Right atrium auricular region (tissue), 2 donors: ENCODE data around the gene ADSS1. TPM values are rescaled to one million over a fixed set of nuclear protein-coding genes. Genes with fewer than 3 reads are reported as not detected.

ENCODE experiments used
- DNase-seq: peaks from one replicate; pipeline ENCODE4 v3.0.0-alpha.2; 2019; ENCODE audit warnings: low spot score
- H3K27ac ChIP-seq, 2 donors: fragments of 200-600 bp; sonication (generic); 1 replicate in 1 of 2; 2 replicates in 1 of 2; pipeline ENCODE4 v1.5.1; 2016 to 2019
- H3K27me3 ChIP-seq, 2 donors: fragments of 200-600 bp; sonication (generic); one replicate each; pipeline versions ENCODE4 v1.5.1 to v1.6.0; 2017 to 2019
- H3K36me3 ChIP-seq: fragments of 200-600 bp; sonication (generic); one replicate; pipeline ENCODE4 v1.5.1; 2016
- H3K4me1 ChIP-seq, 2 donors: fragments of 200-600 bp; sonication (generic); one replicate each; pipeline versions ENCODE4 v1.5.1 to v1.6.0; 2017 to 2019
- H3K4me3 ChIP-seq, 2 donors: fragments of 200-600 bp; sonication (generic); 1 replicate in 1 of 2; 2 replicates in 1 of 2; pipeline ENCODE4 v1.5.1; 2017 to 2019; ENCODE audit warnings: mild to moderate bottlenecking in 1 of 2, moderate library complexity in 1 of 2
- H3K9me3 ChIP-seq, 2 donors: fragments of 200-600 bp; sonication (generic); one replicate each; pipeline ENCODE4 v1.5.1; 2019
- total RNA-seq, 2 donors: library from RNA; depleted of rRNA; stranded (reverse); fragments of >200 nt; gene quantifications; one replicate each; pipeline ENCODE4 v1.1.0, GENCODE V29; 2016
- TF ChIP-seq, protein P1 (sequence below), 2 donors: fragments of 200-600 bp; sonication (generic); IDR thresholded peaks; one replicate each; pipeline ENCODE4 v1.5.1; 2019; ENCODE audit warnings: antibody characterized with exemption in 2 of 2

ADSS1 gene
- total RNA-seq, 2 donors from 2014 or later = 113 to 158 TPM

- peak overlapping the region; percentile 73 to 84 for H3K27ac ChIP-seq
- DNase-seq = no peak
- H3K27me3 ChIP-seq = no peaks in the 10 kb centered on the region
- H3K4me1 ChIP-seq = peaks cover 0 to 65% of the 10 kb centered on the region in 2 donors
- peak overlapping the region in 1 of 2 donors; percentile 34 for H3K4me3 ChIP-seq
- TF ChIP-seq, protein P1, sequence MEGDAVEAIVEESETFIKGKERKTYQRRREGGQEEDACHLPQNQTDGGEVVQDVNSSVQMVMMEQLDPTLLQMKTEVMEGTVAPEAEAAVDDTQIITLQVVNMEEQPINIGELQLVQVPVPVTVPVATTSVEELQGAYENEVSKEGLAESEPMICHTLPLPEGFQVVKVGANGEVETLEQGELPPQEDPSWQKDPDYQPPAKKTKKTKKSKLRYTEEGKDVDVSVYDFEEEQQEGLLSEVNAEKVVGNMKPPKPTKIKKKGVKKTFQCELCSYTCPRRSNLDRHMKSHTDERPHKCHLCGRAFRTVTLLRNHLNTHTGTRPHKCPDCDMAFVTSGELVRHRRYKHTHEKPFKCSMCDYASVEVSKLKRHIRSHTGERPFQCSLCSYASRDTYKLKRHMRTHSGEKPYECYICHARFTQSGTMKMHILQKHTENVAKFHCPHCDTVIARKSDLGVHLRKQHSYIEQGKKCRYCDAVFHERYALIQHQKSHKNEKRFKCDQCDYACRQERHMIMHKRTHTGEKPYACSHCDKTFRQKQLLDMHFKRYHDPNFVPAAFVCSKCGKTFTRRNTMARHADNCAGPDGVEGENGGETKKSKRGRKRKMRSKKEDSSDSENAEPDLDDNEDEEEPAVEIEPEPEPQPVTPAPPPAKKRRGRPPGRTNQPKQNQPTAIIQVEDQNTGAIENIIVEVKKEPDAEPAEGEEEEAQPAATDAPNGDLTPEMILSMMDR (IDR thresholded peaks at IDR 0.05) = no peak
- no peaks in the 10 kb centered on the region for H3K9me3 ChIP-seq
- no peaks in the 10 kb centered on the region for H3K36me3 ChIP-seq
Observed at GRCh38 chr14:104682107-104682593, 41.9 kb upstream of the ADSS1 start.

DNA sequence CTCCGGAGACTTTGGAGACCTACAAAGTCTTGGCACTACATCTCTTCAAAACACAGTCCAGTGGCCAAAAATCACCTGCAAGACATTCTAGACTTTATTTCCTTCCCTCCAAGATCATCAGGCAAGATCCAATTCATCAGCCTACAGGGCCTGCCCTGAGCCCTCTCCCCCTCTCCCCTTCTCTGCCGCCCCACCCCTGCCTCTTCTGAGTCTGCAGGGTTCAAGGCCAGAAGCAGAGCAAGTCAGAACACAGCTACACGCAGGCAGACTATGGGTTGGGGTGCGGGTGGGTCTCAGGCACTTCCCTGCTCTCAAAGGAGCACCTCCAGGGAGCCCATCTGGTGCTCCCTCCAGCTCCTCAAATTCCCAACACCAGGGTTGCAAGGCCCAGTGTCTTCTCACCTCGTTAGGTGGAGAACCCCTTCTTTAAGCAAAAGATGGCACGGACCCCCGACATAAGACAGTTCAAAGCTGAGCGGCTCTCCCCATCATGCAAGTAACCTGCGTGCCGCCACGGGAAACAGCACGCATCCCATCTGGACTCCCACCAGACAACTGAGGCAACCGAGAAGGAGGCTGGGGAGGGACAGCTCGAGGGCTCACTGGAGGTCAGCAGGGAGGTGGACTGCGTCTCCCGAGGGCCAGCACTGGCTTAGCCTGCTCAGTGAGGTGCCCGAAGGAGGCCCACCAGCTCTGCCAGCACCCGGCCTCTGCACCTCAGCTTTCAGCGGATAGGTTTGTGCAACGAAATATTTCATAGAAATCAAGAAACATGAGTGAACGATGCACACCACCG is 40.2 kb upstream of the ADSS1 start:
- no peak for DNase-seq
- Histone ChIP-seq H3K9me3 (no peaks in the 10 kb centered on the region), H3K4me1 (peaks cover 0 to 65% of the 10 kb centered on the region in 2 donors), H3K4me3 (no peak overlapping the region), H3K27me3 (no peaks in the 10 kb centered on the region), H3K27ac (no peak overlapping the region), H3K36me3 (no peaks in the 10 kb centered on the region)
- TF ChIP-seq, protein P1 (IDR thresholded peaks at IDR 0.05) = no peak

DNA sequence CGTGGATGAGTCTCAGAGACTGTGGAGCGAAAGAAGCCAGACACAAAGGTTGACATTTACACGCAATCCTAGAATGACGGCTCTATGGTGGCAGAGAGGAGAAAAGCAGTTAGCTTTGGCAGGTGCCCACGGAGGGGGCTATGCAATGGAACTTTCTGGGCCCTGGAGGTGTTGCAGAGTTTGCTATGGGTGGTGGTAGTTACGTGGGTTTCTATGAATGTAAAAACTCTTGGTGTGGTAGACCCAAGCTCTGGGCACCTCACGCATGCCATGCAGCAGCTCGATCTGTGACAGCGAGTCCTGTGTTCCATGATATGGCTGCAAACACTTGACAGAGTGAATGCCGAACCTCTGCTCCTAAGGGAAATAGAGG is 39.6 kb upstream of the ADSS1 start:
- TF ChIP-seq, protein P1 (IDR thresholded peaks at IDR 0.05) = no peak
- no peak overlapping the region for H3K27ac ChIP-seq
- peaks cover 0 to 64% of the 10 kb centered on the region in 2 donors for H3K4me1 ChIP-seq
- H3K9me3 ChIP-seq = no peaks in the 10 kb centered on the region
- no peak for DNase-seq
- no peak overlapping the region for H3K4me3 ChIP-seq
- H3K36me3 ChIP-seq = no peaks in the 10 kb centered on the region
- H3K27me3 ChIP-seq = no peaks in the 10 kb centered on the region

DNA sequence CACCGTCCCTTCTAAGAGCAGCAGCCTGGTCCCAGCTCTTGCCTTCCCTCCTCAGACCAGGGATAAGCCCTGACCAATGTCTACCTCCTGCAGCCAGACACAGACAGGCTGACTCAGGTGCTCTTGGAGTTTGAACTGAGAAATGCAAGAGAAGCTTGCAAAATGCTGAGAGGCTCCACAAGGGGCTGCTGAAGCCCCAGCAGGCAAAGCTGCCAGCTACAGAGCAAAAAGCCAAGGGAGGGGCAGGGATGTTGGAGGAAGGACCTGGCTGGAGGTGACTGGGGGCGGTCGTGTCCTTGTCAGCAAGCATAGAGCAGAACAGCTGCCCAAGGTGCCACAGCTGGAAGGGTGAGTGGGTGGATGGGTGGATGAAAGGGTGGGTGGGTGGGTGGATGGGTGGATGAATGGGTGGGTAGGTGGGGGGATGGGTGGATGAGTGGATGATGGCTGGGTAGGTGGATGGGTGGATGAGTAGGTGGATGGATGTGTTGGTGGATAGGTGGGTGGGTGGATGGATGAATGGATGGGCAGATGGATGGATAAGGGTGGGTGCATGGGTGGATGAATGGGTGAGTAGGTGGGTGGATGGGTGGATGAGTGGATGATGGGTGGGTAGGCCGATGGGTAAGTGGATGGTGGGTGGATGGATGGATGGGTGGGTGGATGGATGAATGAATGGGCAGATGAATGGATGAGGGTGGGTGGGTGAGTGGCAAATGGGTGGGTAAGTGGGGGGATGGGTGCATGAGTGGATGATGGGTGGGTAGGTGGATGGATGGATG is 38.6 kb upstream of the ADSS1 start:
- TF ChIP-seq, protein P1 (IDR thresholded peaks at IDR 0.05) = no peak
- Histone ChIP-seq H3K27ac (no peak overlapping the region), H3K36me3 (no peaks in the 10 kb centered on the region), H3K4me3 (no peak overlapping the region), H3K27me3 (no peaks in the 10 kb centered on the region), H3K4me1 (peaks cover 0 to 59% of the 10 kb centered on the region in 2 donors), H3K9me3 (no peaks in the 10 kb centered on the region)
- DNase-seq = no peak

GRCh38 chr14:104685998-104686610 is 37.9 kb upstream of the ADSS1 start:
- TF ChIP-seq, protein P1 (IDR thresholded peaks at IDR 0.05) = no peak
- peaks cover 0 to 59% of the 10 kb centered on the region in 2 donors for H3K4me1 ChIP-seq
- no peaks in the 10 kb centered on the region for H3K36me3 ChIP-seq
- DNase-seq = no peak
- H3K27ac ChIP-seq = no peak overlapping the region
- H3K27me3 ChIP-seq = no peaks in the 10 kb centered on the region
- H3K9me3 ChIP-seq = no peaks in the 10 kb centered on the region
- H3K4me3 ChIP-seq = no peak overlapping the region
